OCI-LY7 (cell line): ENCODE data around the gene SELPLG. TPM values are rescaled to one million over a fixed set of nuclear protein-coding genes. Genes with fewer than 3 reads are reported as not detected.

ENCODE experiments used
- BruUV-seq: library from RNA; stranded (reverse); fragments of 400-500 nt; replicated peaks from 2 replicates; lab custom pipeline; 2021; lab: Mats Ljungman, UMichigan
- CTCF ChIA-PET: fragments of 300-600 bp; sonication (Branson Sonifier 250); formaldehyde crosslinking; loops from one replicate; lab custom pipeline; 2022; ENCODE audit warnings: antibody characterized with exemption; ENCODE audit not compliant: unreplicated experiment; lab: Charles Lee
- POLR2A ChIA-PET: fragments of 300-600 bp; sonication (Branson Sonifier 250); formaldehyde crosslinking; loops from one replicate; lab custom pipeline; 2022; ENCODE audit warnings: antibody characterized with exemption; lab: Charles Lee
- DNase-seq: peaks from one replicate; pipeline ENCODE4 v3.0.0-alpha.2; 2015; ENCODE audit warnings: low spot score
- H2AFZ ChIP-seq: fragments of 200-600 bp; sonication (generic), shearing (Covaris generic); 2 replicates; pipeline ENCODE4 v1.6.1; 2014; ENCODE audit warnings: mild to moderate bottlenecking, antibody characterized with exemption, low read length, moderate library complexity
- H3K27ac ChIP-seq: fragments of 200-600 bp; sonication (generic); 2 replicates; pipeline ENCODE4 v1.5.1; 2014; ENCODE audit warnings: mixed run types, low read depth, mild to moderate bottlenecking, moderate library complexity, low read length, inconsistent platforms; ENCODE audit not compliant: poor library complexity, severe bottlenecking
- H3K36me3 ChIP-seq: fragments of 200-600 bp; sonication (generic); 2 replicates; pipeline ENCODE4 v1.6.1; 2014; ENCODE audit warnings: mild to moderate bottlenecking, antibody characterized with exemption, low read length, moderate library complexity, mixed read lengths; ENCODE audit not compliant: insufficient read depth
- H3K4me1 ChIP-seq: fragments of 200-600 bp; sonication (generic); 2 replicates; pipeline ENCODE4 v1.5.1; 2014; ENCODE audit warnings: mild to moderate bottlenecking, low read length; ENCODE audit not compliant: insufficient read depth, poor library complexity, severe bottlenecking
- H3K4me2 ChIP-seq: fragments of 200-600 bp; sonication (generic); 2 replicates; pipeline ENCODE4 v1.6.1; 2014; ENCODE audit warnings: mild to moderate bottlenecking, low read length
- H3K4me3 ChIP-seq: fragments of 200-600 bp; sonication (generic); 2 replicates; pipeline ENCODE4 v1.5.1; 2014; ENCODE audit warnings: mild to moderate bottlenecking, low read depth, low read length; ENCODE audit not compliant: poor library complexity, severe bottlenecking
- H3K79me2 ChIP-seq: fragments of 200-600 bp; sonication (generic); 2 replicates; pipeline ENCODE4 v1.6.1; 2016; ENCODE audit warnings: low read depth, mild to moderate bottlenecking, low read length, moderate library complexity, mixed read lengths; ENCODE audit not compliant: insufficient read depth
- H3K9me2 ChIP-seq: fragments of 200-600 bp; sonication (generic); 2 replicates; pipeline ENCODE4 v1.6.1; 2016; ENCODE audit warnings: mild to moderate bottlenecking, low read length, mixed read lengths; ENCODE audit not compliant: insufficient read depth
- H3K9me3 ChIP-seq: fragments of 200-600 bp; sonication (generic); 2 replicates; pipeline ENCODE4 v1.6.1; 2014; ENCODE audit warnings: mild to moderate bottlenecking, mixed run types, low read length, mixed read lengths
- H4K20me1 ChIP-seq: fragments of 200-600 bp; sonication (generic); 2 replicates; pipeline ENCODE4 v1.6.1; 2014; ENCODE audit warnings: mild to moderate bottlenecking, antibody characterized with exemption, low read length, moderate library complexity, mixed read lengths; ENCODE audit not compliant: insufficient read depth
- EZH2phosphoT487 ChIP-seq: fragments of 200-600 bp; sonication (generic); IDR thresholded peaks from 2 replicates; pipeline ENCODE4 v1.6.1; 2018; ENCODE audit warnings: low read depth, borderline replicate concordance, mild to moderate bottlenecking, mixed run types, antibody characterized with exemption, low read length, moderate library complexity, mixed read lengths
- intact Hi-C: fragments of 100-400 bp; cut with micrococcal nuclease; formaldehyde crosslinking; loops from one replicate; pipeline ENCODE4 v1.10.0; 2022; ENCODE audit not compliant: unreplicated experiment
- total RNA-seq, 2 experiments: library from RNA; depleted of rRNA in 1 of 2; stranded (reverse); fragments of >200 nt in 1 of 2; shearing (Covaris generic) in 1 of 2; gene quantifications; 2 replicates each; pipeline ENCODE4 v1.2.3, GENCODE V29; 2014 to 2022
- TF ChIP-seq, protein P1 (sequence below): fragments of 200-600 bp; sonication (generic); conservative IDR thresholded peaks from 2 replicates; pipeline ENCODE4 v1.5.1; 2014; ENCODE audit warnings: mild to moderate bottlenecking, antibody characterized with exemption, low read length, moderate library complexity, mixed read lengths

Gene SELPLG
- total RNA-seq, 2 experiments from 2014 or later = 20.0 to 21.0 TPM

DNA sequence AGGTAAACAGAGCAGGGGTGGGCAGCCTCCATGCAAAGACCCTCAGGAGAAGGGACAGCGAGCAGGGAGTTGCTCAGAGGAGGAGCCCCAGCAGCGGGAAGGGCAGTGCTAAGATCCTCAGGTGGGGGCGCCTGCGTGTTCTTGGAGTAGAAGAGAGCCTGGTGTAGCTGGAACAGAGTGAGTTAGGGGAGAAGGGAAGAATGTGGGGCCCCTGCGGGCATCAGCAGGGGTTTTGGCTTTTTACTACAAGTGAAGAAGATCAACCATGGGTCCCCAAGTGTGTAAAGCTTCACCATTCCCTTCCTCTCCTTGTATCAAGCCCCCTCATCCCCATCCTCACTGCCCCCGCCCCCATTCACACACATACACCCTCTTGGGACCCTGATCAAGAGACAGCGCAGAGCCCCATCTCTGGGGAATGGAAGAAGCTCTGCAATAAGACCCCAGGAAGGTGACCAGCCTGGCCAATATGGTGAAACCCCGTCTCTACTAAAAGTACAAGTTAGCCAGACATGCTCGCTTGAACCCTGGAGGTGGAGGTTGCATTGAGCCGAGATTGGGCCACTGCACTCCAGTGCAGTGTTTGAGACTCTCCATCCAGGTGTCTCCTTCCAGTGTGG, 25.6 kb downstream of the SELPLG start:
- no peaks in the 10 kb centered on the region for H3K36me3 ChIP-seq
- TF ChIP-seq, protein P1, sequence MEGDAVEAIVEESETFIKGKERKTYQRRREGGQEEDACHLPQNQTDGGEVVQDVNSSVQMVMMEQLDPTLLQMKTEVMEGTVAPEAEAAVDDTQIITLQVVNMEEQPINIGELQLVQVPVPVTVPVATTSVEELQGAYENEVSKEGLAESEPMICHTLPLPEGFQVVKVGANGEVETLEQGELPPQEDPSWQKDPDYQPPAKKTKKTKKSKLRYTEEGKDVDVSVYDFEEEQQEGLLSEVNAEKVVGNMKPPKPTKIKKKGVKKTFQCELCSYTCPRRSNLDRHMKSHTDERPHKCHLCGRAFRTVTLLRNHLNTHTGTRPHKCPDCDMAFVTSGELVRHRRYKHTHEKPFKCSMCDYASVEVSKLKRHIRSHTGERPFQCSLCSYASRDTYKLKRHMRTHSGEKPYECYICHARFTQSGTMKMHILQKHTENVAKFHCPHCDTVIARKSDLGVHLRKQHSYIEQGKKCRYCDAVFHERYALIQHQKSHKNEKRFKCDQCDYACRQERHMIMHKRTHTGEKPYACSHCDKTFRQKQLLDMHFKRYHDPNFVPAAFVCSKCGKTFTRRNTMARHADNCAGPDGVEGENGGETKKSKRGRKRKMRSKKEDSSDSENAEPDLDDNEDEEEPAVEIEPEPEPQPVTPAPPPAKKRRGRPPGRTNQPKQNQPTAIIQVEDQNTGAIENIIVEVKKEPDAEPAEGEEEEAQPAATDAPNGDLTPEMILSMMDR = no peak
- no peak for TF ChIP-seq EZH2phosphoT487
- intact Hi-C loops = no loop called here
- no peak overlapping the region for H3K27ac ChIP-seq
- no peak for DNase-seq
- CTCF ChIA-PET = no interaction called here
- H3K9me3 ChIP-seq = no peaks in the 10 kb centered on the region
- H3K79me2 ChIP-seq = no peaks in the 10 kb centered on the region
- no peak overlapping the region for H2AFZ ChIP-seq
- no peaks in the 10 kb centered on the region for H4K20me1 ChIP-seq
- H3K9me2 ChIP-seq = no peaks in the 10 kb centered on the region
- peaks cover 4% of the 10 kb centered on the region for H3K4me1 ChIP-seq
- POLR2A ChIA-PET = interaction anchor here (0.6 to 1.0 kb wide), 2 partner anchors 52 to 100 kb away, joined by 3 read pairs; no protein-coding TSS in a partner anchor
- H3K4me2 ChIP-seq = no peak overlapping the region
- no TSS peak for BruUV-seq
- no peak overlapping the region for H3K4me3 ChIP-seq

DNA sequence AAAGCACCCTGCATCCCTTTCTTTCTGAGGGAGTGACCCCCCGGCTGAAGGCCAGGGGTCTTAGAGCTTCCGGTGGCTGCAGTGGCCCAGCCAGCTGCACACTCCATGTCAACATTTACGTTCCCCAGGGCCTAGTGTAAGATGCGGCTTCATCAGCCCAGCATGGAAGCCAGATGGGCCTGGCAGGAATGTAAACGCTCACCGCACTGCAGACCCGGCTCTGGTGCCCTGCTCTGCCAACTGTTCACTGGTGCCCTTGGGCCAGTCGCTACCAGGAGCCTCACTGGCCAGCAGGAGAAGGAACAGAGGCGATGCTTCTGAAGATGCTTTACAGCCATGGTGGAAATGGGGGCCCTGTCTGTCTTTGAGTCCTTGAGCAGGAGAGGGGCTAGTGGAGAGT, 27.2 kb downstream of the SELPLG start:
- no peak for TF ChIP-seq EZH2phosphoT487
- TF ChIP-seq, protein P1 = no peak
- Histone ChIP-seq H4K20me1 (no peaks in the 10 kb centered on the region), H3K36me3 (no peaks in the 10 kb centered on the region), H3K4me3 (no peak overlapping the region), H3K9me3 (no peaks in the 10 kb centered on the region), H3K27ac (no peak overlapping the region), H2AFZ (no peak overlapping the region), H3K4me1 (no peaks in the 10 kb centered on the region), H3K4me2 (no peak overlapping the region), H3K79me2 (no peaks in the 10 kb centered on the region), H3K9me2 (no peaks in the 10 kb centered on the region)
- BruUV-seq = no TSS peak
- CTCF ChIA-PET = no interaction called here
- POLR2A ChIA-PET = no interaction called here
- intact Hi-C loops = no loop called here
- DNase-seq = no peak

DNA sequence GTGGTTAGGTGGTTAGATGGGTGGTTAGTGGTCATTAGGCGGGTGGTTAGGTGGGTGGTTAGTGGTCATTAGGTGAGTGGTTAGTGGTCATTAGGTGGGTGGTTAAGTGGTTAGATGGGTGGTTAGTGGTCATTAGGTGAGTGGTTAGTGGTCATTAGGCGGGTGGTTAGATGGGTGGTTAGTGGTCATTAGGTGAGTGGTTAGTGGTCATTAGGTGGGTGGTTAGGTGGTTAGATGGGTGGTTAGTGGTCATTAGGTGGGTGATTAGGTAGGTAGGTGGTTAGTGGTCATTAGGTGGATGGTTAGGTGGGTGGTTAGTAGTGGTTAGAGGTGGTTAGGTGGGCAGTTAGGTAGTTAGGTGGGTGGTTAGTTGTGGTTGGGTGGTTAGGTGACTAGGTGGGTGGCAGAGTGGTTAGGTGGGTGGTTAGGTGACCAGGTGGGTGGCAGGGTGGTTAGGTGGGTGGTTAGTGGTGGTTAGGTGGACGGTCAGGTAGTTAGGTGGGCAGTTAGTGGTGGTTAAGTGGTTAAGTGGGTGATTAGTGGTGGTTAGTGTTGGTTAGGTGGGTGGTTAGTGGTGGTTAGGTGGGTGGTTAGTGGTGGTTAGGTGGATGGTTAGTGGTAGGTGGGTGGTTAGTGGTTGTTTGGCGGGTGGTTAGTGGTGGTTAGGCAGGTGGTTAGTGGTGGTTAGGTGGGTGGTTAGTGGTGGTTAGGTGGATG, 27.8 kb downstream of the SELPLG start:
- Histone ChIP-seq H3K36me3 (no peaks in the 10 kb centered on the region), H3K9me2 (no peaks in the 10 kb centered on the region), H3K79me2 (no peaks in the 10 kb centered on the region), H3K9me3 (no peaks in the 10 kb centered on the region), H3K4me3 (no peak overlapping the region), H3K4me1 (no peaks in the 10 kb centered on the region), H4K20me1 (no peaks in the 10 kb centered on the region), H2AFZ (no peak overlapping the region), H3K4me2 (no peak overlapping the region), H3K27ac (no peak overlapping the region)
- TF ChIP-seq, protein P1 = no peak
- no peak for TF ChIP-seq EZH2phosphoT487
- intact Hi-C loops = no loop called here
- CTCF ChIA-PET = no interaction called here
- no peak for DNase-seq
- BruUV-seq = no TSS peak
- POLR2A ChIA-PET = no interaction called here
